Mucosa of descending colon (tissue), 3 donors: Measurements from ENCODE around the gene KDM4C. TPM values are rescaled to one million over a fixed set of nuclear protein-coding genes. Genes with fewer than 3 reads are reported as not detected.
"Not testable (repeated sequence)": the region's sequence is repeated elsewhere in the genome, so short reads cannot be mapped to it uniquely, and the experiment has no call there.

Source experiments
- ATAC-seq: fragments of 200-7000 bp; cut with Tn5 transposase; one replicate; pipeline ENCODE4 v1.9.1; 2020; ENCODE audit warnings: mild to moderate bottlenecking, moderate library complexity
- DNase-seq, 3 donors: peaks; one replicate each; pipeline ENCODE4 v3.0.0-alpha.2; 2020
- H3K36me3 ChIP-seq: fragments of 200-600 bp; one replicate; pipeline ENCODE4 v1.8.0; 2021; ENCODE audit warnings: low read depth, mild to moderate bottlenecking
- H3K4me1 ChIP-seq: fragments of 200-600 bp; one replicate; pipeline ENCODE4 v1.8.0; 2021; ENCODE audit warnings: low read depth, mild to moderate bottlenecking
- H3K4me3 ChIP-seq: fragments of 200-600 bp; one replicate; pipeline ENCODE4 v1.8.0; 2021; ENCODE audit warnings: mild to moderate bottlenecking
- H3K9me3 ChIP-seq: fragments of 200-600 bp; one replicate; pipeline ENCODE4 v1.8.0; 2021; ENCODE audit warnings: mild to moderate bottlenecking
- CTCF ChIP-seq: fragments of 200-600 bp; IDR thresholded peaks from one replicate; pipeline ENCODE4 v1.8.0; 2022; ENCODE audit warnings: antibody characterized with exemption, mild to moderate bottlenecking
- intact Hi-C, 2 donors: fragments of 100-400 bp; cut with DNase I in 1 of 2; cut with micrococcal nuclease in 1 of 2; formaldehyde crosslinking; loops; one replicate each; pipeline versions ENCODE4 v1.11.0 to v1.11.1; 2022; cut with DNase I, micrococcal nuclease
- total RNA-seq, 3 donors: library from RNA; stranded (reverse); fragmentation: NEBNext Ultra II Directional in 2 of 3; extraction: Animal tissue kit (Norgen Biotek cat#: 25700) in 2 of 3; gene quantifications; one replicate each; pipeline versions ENCODE4 v1.2.1 to v1.2.4, GENCODE V29; 2021 to 2023
- donor health status: DM: no; HTN: no; CAD: no; lungs with moderate emphysema.
- donor health status: DM: no; HTN: no; CAD: no.
- donor health status: DM: no; HTN: yes; CAD: no.

Gene KDM4C
- total RNA-seq, 3 donors from 2014 or later, result 44.6 to 74.9 (median 50.9) TPM

GRCh38 chr9:7174301-7174700, 416.5 kb downstream of the KDM4C start:
- no peaks in the 10 kb centered on the region for H3K36me3 ChIP-seq
- H3K4me3 ChIP-seq, result no peak overlapping the region
- no peaks in the 10 kb centered on the region for H3K4me1 ChIP-seq
- intact Hi-C loops, result no loop called here
- ATAC-seq (no peak), DNase-seq (no peak)
- H3K9me3 ChIP-seq, result no peaks in the 10 kb centered on the region
- TF ChIP-seq CTCF, result no peak

- Histone ChIP-seq H3K4me1 (no peaks in the 10 kb centered on the region), H3K4me3 (no peak overlapping the region), H3K36me3 (no peaks in the 10 kb centered on the region), H3K9me3 (no peaks in the 10 kb centered on the region)
- no peak for TF ChIP-seq CTCF
- ATAC-seq, result no peak
- intact Hi-C loops, result no loop called here
- DNase-seq, result no peak
These were observed 417.1 kb downstream of the KDM4C start for GRCh38 chr9:7174884-7175283.

DNA sequence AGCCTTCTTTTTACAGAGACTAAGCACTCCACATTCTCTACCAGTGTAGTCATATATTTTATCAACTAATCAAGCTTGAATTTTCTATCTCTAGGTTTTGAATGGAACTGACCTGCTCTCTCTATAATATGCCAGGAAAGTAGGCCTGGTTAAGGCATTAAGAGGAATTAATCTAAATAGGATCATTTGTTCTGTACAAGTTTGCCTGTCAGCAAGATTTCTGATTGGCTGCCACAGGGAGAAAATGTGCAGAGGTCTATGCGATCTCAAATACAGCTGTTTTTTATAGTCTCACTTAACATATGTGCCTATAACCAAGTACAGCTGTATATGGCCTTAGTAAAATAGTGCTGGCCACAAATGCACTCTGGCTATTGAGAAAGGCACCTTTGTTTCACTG, 418.8 kb downstream of the KDM4C start:
- intact Hi-C loops, result no loop called here
- ATAC-seq, result no peak

GRCh38 chr9:7177383-7177782, 419.6 kb downstream of the KDM4C start:
- Histone ChIP-seq H3K4me1 (no peaks in the 10 kb centered on the region), H3K9me3 (no peaks in the 10 kb centered on the region), H3K4me3 (no peak overlapping the region), H3K36me3 (no peaks in the 10 kb centered on the region)
- no peak for DNase-seq
- no peak for ATAC-seq
- no peak for TF ChIP-seq CTCF
- intact Hi-C loops, result no loop called here

More for the DNA sequence above, 418.8 kb downstream of the KDM4C start:
- no peak for TF ChIP-seq CTCF
- Histone ChIP-seq H3K4me1 (no peaks in the 10 kb centered on the region), H3K9me3 (no peaks in the 10 kb centered on the region), H3K4me3 (no peak overlapping the region), H3K36me3 (no peaks in the 10 kb centered on the region)
- no peak for DNase-seq

GRCh38 chr9:7178729-7179128, 421.0 kb downstream of the KDM4C start:
- no peak for TF ChIP-seq CTCF
- Histone ChIP-seq H3K36me3 (no peaks in the 10 kb centered on the region), H3K4me3 (no peak overlapping the region), H3K4me1 (no peaks in the 10 kb centered on the region), H3K9me3 (no peaks in the 10 kb centered on the region)
- DNase-seq (no peak), ATAC-seq (peak; percentile 21)
- intact Hi-C loops, result no loop called here

DNA sequence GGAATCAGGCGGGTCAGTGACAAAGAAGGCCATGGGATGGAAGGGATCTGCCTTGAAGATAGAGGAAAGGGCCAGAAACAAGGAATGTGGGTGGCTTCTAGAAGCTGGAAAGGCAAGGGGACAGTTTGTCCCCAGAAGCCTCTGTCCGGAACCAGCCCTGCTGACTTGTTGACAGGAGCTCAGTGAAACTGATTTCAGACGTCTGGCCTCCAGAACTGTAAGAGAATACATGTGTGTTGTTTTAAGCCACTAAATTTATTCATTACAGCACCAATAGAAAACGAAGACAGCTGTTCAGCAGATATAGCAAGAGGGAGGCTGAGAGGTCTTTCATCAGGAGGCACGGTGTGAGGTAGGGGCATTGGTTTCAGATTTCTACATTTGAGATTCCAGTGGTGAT, 422.5 kb downstream of the KDM4C start:
- Histone ChIP-seq H3K9me3 (no peaks in the 10 kb centered on the region), H3K4me1 (no peaks in the 10 kb centered on the region), H3K4me3 (no peak overlapping the region), H3K36me3 (no peaks in the 10 kb centered on the region)
- intact Hi-C loops, result no loop called here
- TF ChIP-seq CTCF, result no peak
- ATAC-seq (no peak), DNase-seq (no peak)

GRCh38 chr9:7183139-7183538, 425.4 kb downstream of the KDM4C start:
- intact Hi-C loops, result not testable (repeated sequence)

More at GRCh38 chr9:7183139-7183538, 425.4 kb downstream of the KDM4C start:
- H3K9me3 ChIP-seq, ATAC-seq, H3K4me3 ChIP-seq, H3K4me1 ChIP-seq, H3K36me3 ChIP-seq, DNase-seq: not testable (repeated sequence)
